GM19397 (cell line): Measurements from ENCODE around the gene GYG1.
A peak's percentile ranks its signal among the peaks of the same experiment; 100 is the strongest.

Source experiments
- ATAC-seq: cut with Tn5 transposase; IDR thresholded peaks from one replicate; pipeline ENCODE4 v1.9.1; 2021; ENCODE audit warnings: mild to moderate bottlenecking, moderate library complexity; ENCODE audit not compliant: unreplicated experiment

GYG1 gene

GRCh38 chr3:149016242-149016641, 24.9 kb downstream of the GYG1 start:
- no peak for ATAC-seq

GRCh38 chr3:149016669-149017541, 25.6 kb downstream of the GYG1 start:
- ATAC-seq: no peak

- ATAC-seq: no peak
These were observed 26.9 kb downstream of the GYG1 start for GRCh38 chr3:149018247-149018646.

DNA sequence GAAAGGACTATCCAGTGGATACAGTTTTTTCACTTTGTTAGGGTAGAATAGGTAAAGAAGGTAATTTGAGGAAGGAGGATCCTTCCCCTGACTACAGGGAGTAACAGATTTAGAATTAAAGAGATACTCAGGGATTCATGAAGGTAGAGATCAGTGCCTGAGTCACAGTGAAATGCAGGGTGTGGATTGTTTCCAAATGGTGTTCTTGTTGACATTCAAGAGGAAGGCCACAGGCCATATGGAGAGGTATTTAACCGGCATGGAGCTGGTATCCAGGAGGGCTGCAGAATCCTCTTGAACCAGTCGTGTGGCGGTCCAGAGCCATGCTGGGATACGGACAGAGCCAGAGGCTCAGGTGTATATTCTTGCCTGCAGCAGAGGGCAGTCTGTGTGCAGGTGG, 28.2 kb downstream of the GYG1 start:
- no peak for ATAC-seq

DNA sequence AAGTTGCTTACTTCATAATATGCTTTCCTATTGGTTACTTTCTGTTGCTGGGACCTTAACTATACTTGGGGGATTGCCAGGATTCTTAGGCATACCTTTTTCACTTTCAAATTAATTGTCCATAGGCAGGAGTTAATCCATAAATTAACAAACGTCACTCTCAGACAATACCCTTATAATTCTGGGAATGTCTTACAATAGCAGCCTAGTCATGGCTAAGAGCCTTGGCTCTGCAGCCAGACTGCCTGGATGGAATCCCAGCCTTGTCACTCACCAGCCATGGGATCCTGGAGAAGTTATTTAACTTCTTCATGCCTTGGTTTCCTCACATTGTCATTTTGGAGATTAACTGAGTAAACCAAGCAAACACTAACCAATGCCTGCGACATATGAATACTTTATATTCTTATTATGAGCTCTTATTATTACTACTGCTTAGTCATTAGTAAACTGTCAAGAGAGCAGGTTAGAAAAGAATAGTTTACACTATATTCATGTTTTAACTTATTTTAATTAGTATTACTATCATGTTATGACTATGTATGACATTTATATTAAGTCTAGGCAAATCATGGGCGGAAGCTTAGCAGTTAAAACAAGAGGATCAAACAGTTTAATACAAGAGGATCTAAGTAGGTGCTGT, 29.0 kb downstream of the GYG1 start:
- ATAC-seq: no peak

DNA sequence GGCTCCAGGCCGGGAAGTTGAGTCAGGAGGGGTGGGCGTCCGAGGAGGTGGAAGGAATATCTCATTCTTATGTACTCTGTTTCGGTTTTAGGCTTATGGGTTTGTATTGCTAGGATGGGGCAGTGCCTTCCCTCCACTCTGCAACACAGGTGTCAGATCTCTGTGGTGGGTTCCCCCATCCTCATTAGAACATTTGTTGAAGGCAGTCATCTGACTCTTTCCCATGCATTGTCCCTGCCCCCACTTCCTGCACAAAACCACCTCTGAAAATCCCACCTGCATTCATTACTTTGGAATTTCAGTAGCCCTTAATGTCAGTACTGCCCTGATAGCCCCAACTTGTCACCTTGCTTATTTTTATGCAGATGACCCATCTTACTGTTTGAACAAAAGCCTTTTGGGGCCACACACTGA, 29.5 kb downstream of the GYG1 start:
- no peak for ATAC-seq

- ATAC-seq: no peak
These were observed 30.5 kb downstream of the GYG1 start for GRCh38 chr3:149021830-149022229.

- ATAC-seq: no peak
These were observed 32.6 kb downstream of the GYG1 start for GRCh38 chr3:149023951-149024350.

- no peak for ATAC-seq
These were observed 35.4 kb downstream of the GYG1 start for GRCh38 chr3:149026718-149027117.

DNA sequence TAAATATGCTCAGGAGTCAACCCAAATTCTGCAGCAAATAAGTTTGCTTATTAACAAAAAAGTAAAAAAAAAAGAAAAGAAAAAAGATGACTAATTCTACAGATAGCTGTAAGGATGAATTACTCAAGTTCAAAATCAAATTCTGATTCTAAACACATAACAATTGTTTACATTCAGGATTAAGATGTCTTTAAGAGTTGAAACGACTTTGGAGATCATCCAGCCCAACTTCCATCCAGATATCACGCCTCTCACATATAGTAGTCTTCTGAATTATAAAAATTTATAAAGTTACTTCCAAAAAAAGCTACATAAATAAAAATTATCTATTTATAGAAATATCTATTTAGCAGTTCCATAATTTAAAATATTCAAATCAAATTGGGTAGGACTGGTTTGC, 39.8 kb downstream of the GYG1 start:
- ATAC-seq: no peak

GRCh38 chr3:149037684-149038083, 46.3 kb downstream of the GYG1 start:
- no peak for ATAC-seq

GRCh38 chr3:149038322-149038721, 47.0 kb downstream of the GYG1 start:
- ATAC-seq: no peak

DNA sequence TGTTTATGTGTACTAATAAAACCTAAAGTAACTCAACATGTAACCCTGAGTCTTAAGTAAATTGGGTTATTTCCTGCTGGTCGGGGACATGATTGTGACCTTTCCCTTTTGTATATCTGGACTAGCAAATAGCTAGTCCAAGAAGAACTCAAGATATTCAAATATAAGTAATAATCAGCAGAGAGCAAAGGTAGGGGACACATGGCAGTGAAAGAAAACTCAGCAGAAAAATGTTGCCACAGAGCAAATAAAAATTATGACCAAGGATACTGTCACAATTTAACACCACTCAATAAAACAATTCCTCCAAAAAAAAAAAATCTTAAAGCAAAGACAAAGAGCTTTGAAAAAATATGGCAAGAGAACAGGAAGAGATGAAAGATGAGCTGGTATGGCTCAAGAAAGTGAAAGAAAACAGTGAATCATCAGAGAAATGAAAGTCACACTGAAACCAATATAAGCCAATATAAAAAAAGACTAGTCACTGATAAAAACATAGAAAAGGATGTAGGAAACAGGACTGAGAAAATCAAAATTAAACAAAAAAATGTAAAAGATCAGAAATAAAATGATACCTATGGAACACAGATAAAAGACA, 51.5 kb downstream of the GYG1 start:
- ATAC-seq: peak; percentile 68

- no peak for ATAC-seq
These were observed 53.2 kb downstream of the GYG1 start for GRCh38 chr3:149044339-149045083.

- no peak for ATAC-seq
These were observed 64.2 kb downstream of the GYG1 start for GRCh38 chr3:149055575-149055974.

GRCh38 chr3:149058198-149058597, 66.9 kb downstream of the GYG1 start:
- no peak for ATAC-seq

- no peak for ATAC-seq
These were observed 67.3 kb downstream of the GYG1 start for GRCh38 chr3:149058602-149059001.

- ATAC-seq: no peak
These were observed 70.4 kb downstream of the GYG1 start for GRCh38 chr3:149061776-149062175.

DNA sequence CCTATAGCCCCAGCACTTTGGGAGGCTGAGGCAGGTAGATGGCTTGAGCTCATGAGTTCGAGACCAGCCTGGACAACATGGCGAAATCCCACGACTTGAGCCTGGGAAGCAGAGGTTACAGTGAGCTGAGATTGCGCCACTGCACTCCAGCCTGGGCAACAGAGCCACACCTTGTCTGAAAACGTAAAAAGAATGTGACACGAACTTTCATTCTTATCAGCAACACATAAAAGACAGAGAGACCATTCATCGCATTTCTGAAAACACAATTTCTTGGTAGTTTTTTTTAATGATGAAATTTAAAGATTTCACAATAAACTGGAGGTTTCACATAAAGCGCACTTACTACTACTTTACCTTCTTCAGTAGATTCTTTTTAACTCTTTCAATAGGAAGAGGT, 76.5 kb downstream of the GYG1 start:
- no peak for ATAC-seq
